Inflammatory macrophage treated with lipopolysaccharide for 1 hour (primary cell): ENCODE results near the gene CYP8B1.
A peak's percentile ranks its signal among the peaks of the same experiment; 100 is the strongest.

ENCODE experiments used
- DNase-seq, 2 donors: peaks; one replicate each; pipeline ENCODE4 v3.0.0-alpha.2; 2020 to 2022

The CYP8B1 gene

GRCh38 chr3:42883251-42883930 lies 7.7 kb upstream of the CYP8B1 start:
- DNase-seq = peak; percentile 38 to 60

- DNase-seq = peak; percentile 68 to 84
Observed at GRCh38 chr3:42880601-42881451, 5.1 kb upstream of the CYP8B1 start.

- DNase-seq = no peak
Observed at GRCh38 chr3:42880183-42880582, 4.5 kb upstream of the CYP8B1 start.

GRCh38 chr3:42877881-42878280 lies 2.2 kb upstream of the CYP8B1 start:
- DNase-seq = no peak

- DNase-seq = no peak
Observed at GRCh38 chr3:42876940-42877720, 1.5 kb upstream of the CYP8B1 start.

- no peak for DNase-seq
Observed at GRCh38 chr3:42876401-42876800, 722 bp upstream of the CYP8B1 start.

- no peak for DNase-seq
Observed at GRCh38 chr3:42874749-42875148, 930 bp downstream of the CYP8B1 start.

- DNase-seq = no peak
Observed at GRCh38 chr3:42873221-42873982, 2.3 kb downstream of the CYP8B1 start.

GRCh38 chr3:42872718-42873117 lies 3.0 kb downstream of the CYP8B1 start:
- DNase-seq = no peak

GRCh38 chr3:42871592-42872196 lies 4.0 kb downstream of the CYP8B1 start:
- DNase-seq = no peak

- no peak for DNase-seq
Observed at GRCh38 chr3:42868841-42869240, 6.8 kb downstream of the CYP8B1 start.

GRCh38 chr3:42867138-42867537 lies 8.5 kb downstream of the CYP8B1 start:
- DNase-seq = no peak

- DNase-seq = no peak
Observed at GRCh38 chr3:42865256-42865655, 10.4 kb downstream of the CYP8B1 start.

GRCh38 chr3:42864321-42864950 lies 11.2 kb downstream of the CYP8B1 start:
- no peak for DNase-seq

GRCh38 chr3:42856544-42856943 lies 19.1 kb downstream of the CYP8B1 start:
- no peak for DNase-seq

- no peak for DNase-seq
Observed at GRCh38 chr3:42855547-42856380, 19.9 kb downstream of the CYP8B1 start.

- DNase-seq = no peak
Observed at GRCh38 chr3:42855219-42855546, 20.5 kb downstream of the CYP8B1 start.

GRCh38 chr3:42853739-42854302 lies 21.9 kb downstream of the CYP8B1 start:
- no peak for DNase-seq

- DNase-seq = no peak
Observed at GRCh38 chr3:42853056-42853455, 22.6 kb downstream of the CYP8B1 start.

GRCh38 chr3:42852441-42852840 lies 23.2 kb downstream of the CYP8B1 start:
- DNase-seq = no peak
